HG02973 (cell line): ENCODE results near the gene OR9A2.

Source experiments
- ATAC-seq: cut with Tn5 transposase; IDR thresholded peaks from one replicate; pipeline ENCODE4 v1.9.1; 2021; ENCODE audit warnings: moderate library complexity; ENCODE audit not compliant: unreplicated experiment

The OR9A2 gene

GRCh38 chr7:143023047-143023446 is 3.9 kb downstream of the OR9A2 start:
- no peak for ATAC-seq

GRCh38 chr7:143018931-143019330 is 8.0 kb downstream of the OR9A2 start:
- ATAC-seq, result no peak

GRCh38 chr7:143016996-143017395 is 9.9 kb downstream of the OR9A2 start:
- ATAC-seq, result no peak

GRCh38 chr7:143015926-143016490 is 10.9 kb downstream of the OR9A2 start:
- ATAC-seq, result no peak

- peak; percentile 95 for ATAC-seq
These were observed 11.8 kb downstream of the OR9A2 start for GRCh38 chr7:143015084-143015483.

- no peak for ATAC-seq
These were observed 13.0 kb downstream of the OR9A2 start for GRCh38 chr7:143013893-143014292.

GRCh38 chr7:143013473-143013872 is 13.5 kb downstream of the OR9A2 start:
- no peak for ATAC-seq

- ATAC-seq, result no peak
These were observed 14.5 kb downstream of the OR9A2 start for GRCh38 chr7:143012409-143012808.

GRCh38 chr7:143012001-143012400 is 14.9 kb downstream of the OR9A2 start:
- no peak for ATAC-seq

GRCh38 chr7:143008007-143008901 is 18.7 kb downstream of the OR9A2 start:
- peak; percentile 94 for ATAC-seq

- no peak for ATAC-seq
These were observed 21.2 kb downstream of the OR9A2 start for GRCh38 chr7:143005632-143006260.

- ATAC-seq, result peak; percentile 44
These were observed 23.4 kb downstream of the OR9A2 start for GRCh38 chr7:143003393-143004051.

- ATAC-seq, result no peak
These were observed 24.0 kb downstream of the OR9A2 start for GRCh38 chr7:143002898-143003297.

GRCh38 chr7:143002106-143002505 is 24.8 kb downstream of the OR9A2 start:
- no peak for ATAC-seq

GRCh38 chr7:143000648-143001047 is 26.3 kb downstream of the OR9A2 start:
- no peak for ATAC-seq

GRCh38 chr7:142999793-143000192 is 27.1 kb downstream of the OR9A2 start:
- ATAC-seq, result no peak

- ATAC-seq, result no peak
These were observed 28.0 kb downstream of the OR9A2 start for GRCh38 chr7:142998966-142999365.

- no peak for ATAC-seq
These were observed 29.4 kb downstream of the OR9A2 start for GRCh38 chr7:142997456-142997989.

- no peak for ATAC-seq
These were observed 34.5 kb downstream of the OR9A2 start for GRCh38 chr7:142992427-142992826.

- ATAC-seq, result no peak
These were observed 42.6 kb downstream of the OR9A2 start for GRCh38 chr7:142984297-142984696.

- no peak for ATAC-seq
These were observed 43.1 kb downstream of the OR9A2 start for GRCh38 chr7:142983825-142984224.
